Measurements from ENCODE around the gene URGCP. TPM values are rescaled to one million over a fixed set of nuclear protein-coding genes. Genes with fewer than 3 reads are reported as not detected.

The URGCP gene
- total and polyA plus RNA-seq, 12 donors, result 53.8 to 103 (median 67.6) TPM

GRCh38 chr7:43864126-43864525 lies 42.3 kb downstream of the URGCP start:
- TF ChIP-seq POLR2A (IDR thresholded peaks at IDR 0.05) (no peak), CTCF (IDR thresholded peaks at IDR 0.05) (no peak)
- H3K4me3 ChIP-seq, result no peak overlapping the region
- peaks cover 0 to 10% of the 10 kb centered on the region in 2 donors for H3K36me3 ChIP-seq (replicated peaks in 1 of 2)
- no peaks in the 10 kb centered on the region for H3K9me3 ChIP-seq (replicated peaks in 1 of 3)
- no peaks in the 10 kb centered on the region for H3K27me3 ChIP-seq
- intact Hi-C loops (cut with DNase I), result no loop called here
- H3K4me1 ChIP-seq (replicated peaks in 1 of 2), result peaks cover 4 to 10% of the 10 kb centered on the region in 2 donors
- no peak overlapping the region for H3K27ac ChIP-seq
- no peak for DNase-seq
- 87 to 97% (median 90%) methylated on average over 7 to 8 of the region's 8 CpGs for WGBS, 4 donors

DNA sequence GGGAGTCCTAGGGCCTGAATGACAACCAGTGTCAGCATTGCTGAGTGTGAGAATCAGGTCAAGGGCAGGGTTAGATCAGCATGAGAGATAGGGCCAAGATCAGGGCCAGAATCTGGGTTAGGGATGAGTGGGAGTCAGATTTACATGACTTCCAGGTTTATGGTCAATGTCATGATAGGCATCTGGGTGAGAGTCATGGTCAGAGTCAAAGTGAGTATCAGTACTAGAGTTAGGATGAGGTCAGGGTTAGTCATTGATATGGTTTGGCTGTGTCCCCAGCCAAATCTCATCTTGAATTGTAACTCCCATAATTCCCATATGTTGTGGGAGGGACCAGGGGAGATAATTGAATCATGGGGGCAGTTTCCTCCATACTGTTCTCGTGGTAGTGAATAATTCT lies 49.4 kb downstream of the URGCP start:
- intact Hi-C loops (cut with DNase I), result no loop called here

DNA sequence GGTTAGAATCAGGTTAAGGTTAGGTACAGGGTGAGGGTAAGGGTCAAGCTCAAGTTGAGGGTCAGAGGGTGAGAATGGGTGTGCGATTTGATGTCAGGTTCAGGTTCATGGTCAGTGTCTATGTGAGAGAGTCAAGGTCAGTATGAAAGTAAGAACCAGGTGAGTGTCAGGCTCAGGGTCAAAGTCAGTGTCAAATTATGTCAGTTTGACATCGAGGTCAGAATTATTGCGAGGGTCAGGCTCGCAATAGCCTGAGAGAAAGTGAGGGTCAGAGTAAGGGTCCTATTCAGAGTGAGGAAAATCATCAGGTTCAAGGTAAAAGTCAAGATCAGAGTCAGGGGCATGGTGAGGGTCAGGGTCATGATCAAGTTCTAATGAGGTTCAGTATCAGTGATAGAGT lies 50.1 kb downstream of the URGCP start:
- Histone ChIP-seq H3K4me1 (replicated peaks in 1 of 2) (no peaks in the 10 kb centered on the region), H3K27ac (no peak overlapping the region), H3K36me3 (replicated peaks in 1 of 2) (no peaks in the 10 kb centered on the region), H3K4me3 (no peak overlapping the region), H3K9me3 (replicated peaks in 1 of 3) (no peaks in the 10 kb centered on the region), H3K27me3 (no peaks in the 10 kb centered on the region)
- no peak for DNase-seq
- WGBS, 4 donors, result 74 to 95% (median 89%) methylated on average over 4 of the region's 4 CpGs
- intact Hi-C loops (cut with DNase I), result no loop called here
- TF ChIP-seq CTCF (IDR thresholded peaks at IDR 0.05) (no peak), POLR2A (IDR thresholded peaks at IDR 0.05) (no peak)

More for the DNA sequence above, 49.4 kb downstream of the URGCP start:
- Histone ChIP-seq H3K27ac (no peak overlapping the region), H3K4me3 (no peak overlapping the region), H3K4me1 (replicated peaks in 1 of 2) (no peaks in the 10 kb centered on the region), H3K27me3 (no peaks in the 10 kb centered on the region), H3K36me3 (replicated peaks in 1 of 2) (no peaks in the 10 kb centered on the region), H3K9me3 (replicated peaks in 1 of 3) (no peaks in the 10 kb centered on the region)
- WGBS, 4 donors, result 69 to 97% (median 88%) methylated on average over 1 of the region's 1 CpG
- TF ChIP-seq POLR2A (IDR thresholded peaks at IDR 0.05) (no peak), CTCF (IDR thresholded peaks at IDR 0.05) (no peak)
- no peak for DNase-seq

GRCh38 chr7:43855176-43855575 lies 51.2 kb downstream of the URGCP start:
- H3K4me3 ChIP-seq, result no peak overlapping the region
- intact Hi-C loops (cut with DNase I), result no loop called here
- H3K27me3 ChIP-seq, result no peaks in the 10 kb centered on the region
- no peaks in the 10 kb centered on the region for H3K4me1 ChIP-seq (replicated peaks in 1 of 2)
- no peaks in the 10 kb centered on the region for H3K9me3 ChIP-seq (replicated peaks in 1 of 3)
- no peak overlapping the region for H3K27ac ChIP-seq
- no peak for TF ChIP-seq POLR2A (IDR thresholded peaks at IDR 0.05)
- TF ChIP-seq CTCF (IDR thresholded peaks at IDR 0.05), result no peak
- no peaks in the 10 kb centered on the region for H3K36me3 ChIP-seq (replicated peaks in 1 of 2)
- no peak for DNase-seq
